Measurements from ENCODE around the gene YIPF6. TPM values are rescaled to one million over a fixed set of nuclear protein-coding genes. Genes with fewer than 3 reads are reported as not detected.

YIPF6 gene

DNA sequence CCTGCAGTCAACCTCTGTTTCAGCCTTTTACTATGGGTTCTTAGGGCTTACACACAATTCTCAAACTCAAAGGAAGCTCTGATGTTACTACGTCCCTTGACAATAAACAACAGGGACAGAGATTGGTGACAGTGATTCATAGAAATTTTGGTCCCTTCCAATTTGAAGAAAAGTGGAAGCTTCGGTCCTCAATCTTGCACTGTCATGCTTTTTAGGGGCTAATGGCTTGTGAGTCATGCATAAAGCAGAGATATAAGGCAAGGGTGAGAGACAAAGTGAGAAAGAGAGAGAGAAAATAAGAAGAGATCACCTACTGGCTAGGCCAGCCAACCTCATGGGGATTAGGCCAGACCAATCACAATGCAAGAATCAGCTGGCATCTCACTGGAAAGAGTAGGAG is 85.4 kb downstream of the YIPF6 start:
- no peak overlapping the region for H3K9ac ChIP-seq (ENCODE audit: low read length)
- H2BK5ac ChIP-seq (ENCODE audit: low read depth, low read length, poor library complexity, severe bottlenecking) = no peak overlapping the region
- no peak overlapping the region for H2AK5ac ChIP-seq (ENCODE audit: low read length, severe bottlenecking)
- H3K36me3 ChIP-seq (ENCODE audit: control insufficient read depth in 1 of 2, insufficient read depth in 2 of 2, low read depth in 1 of 2, low read length in 2 of 2) = no peaks in the 10 kb centered on the region
- peaks cover 0 to 28% of the 10 kb centered on the region in 2 experiments for H3K27me3 ChIP-seq (ENCODE audit: control insufficient read depth in 1 of 2, insufficient read depth in 1 of 2, low read length in 2 of 2)
- no peak overlapping the region for H3K18ac ChIP-seq (ENCODE audit: low read depth in 1 of 2, low read length in 2 of 2)
- no peak overlapping the region for H2BK15ac ChIP-seq (ENCODE audit: low read depth, poor library complexity, severe bottlenecking)
- H3K27ac ChIP-seq (ENCODE audit: low read length, poor library complexity, severe bottlenecking) = no peak overlapping the region
- no peak overlapping the region for H2BK120ac ChIP-seq (ENCODE audit: low read depth, low read length)
- H3K9me3 ChIP-seq (ENCODE audit: control insufficient read depth, low read length) = peaks cover 20% of the 10 kb centered on the region
- no peak overlapping the region for H3K14ac ChIP-seq (ENCODE audit: low read length in 2 of 2)
- DNase-seq = no peak
- no peak overlapping the region for H3K23ac ChIP-seq (ENCODE audit: low read length in 2 of 2)
- no peak overlapping the region for H4K91ac ChIP-seq (ENCODE audit: low read length)
- no peak overlapping the region for H3K4ac ChIP-seq (ENCODE audit: low read depth in 1 of 2, low read length in 2 of 2)
- no peak overlapping the region for H3K4me2 ChIP-seq (ENCODE audit: low read length, poor library complexity, severe bottlenecking)
- H3K4me3 ChIP-seq (ENCODE audit: insufficient read depth in 1 of 2, low read depth in 1 of 2, low read length in 2 of 2) = no peak overlapping the region
- 60% methylated on average over 1 of the region's 2 CpGs for WGBS
- no peaks in the 10 kb centered on the region for H3K4me1 ChIP-seq (ENCODE audit: control insufficient read depth, insufficient read depth, low read depth, low read length)
- no peak overlapping the region for H4K8ac ChIP-seq (ENCODE audit: low read length)
- no peaks in the 10 kb centered on the region for H3K79me1 ChIP-seq (replicated peaks; ENCODE audit: low read length, poor library complexity, severe bottlenecking)
- no peak overlapping the region for H2AFZ ChIP-seq (ENCODE audit: low read depth, low read length)
- no peak overlapping the region for H2BK12ac ChIP-seq (ENCODE audit: low read length in 2 of 2)

Small RNA genes lying within 50 kb of the gene (small RNA-seq; reads per million reads assigned to genes)
- not detected for gene RNU6-245P (ENCODE audit: low read depth)
